ENCODE measurements around the gene ASAP3.

DNA sequence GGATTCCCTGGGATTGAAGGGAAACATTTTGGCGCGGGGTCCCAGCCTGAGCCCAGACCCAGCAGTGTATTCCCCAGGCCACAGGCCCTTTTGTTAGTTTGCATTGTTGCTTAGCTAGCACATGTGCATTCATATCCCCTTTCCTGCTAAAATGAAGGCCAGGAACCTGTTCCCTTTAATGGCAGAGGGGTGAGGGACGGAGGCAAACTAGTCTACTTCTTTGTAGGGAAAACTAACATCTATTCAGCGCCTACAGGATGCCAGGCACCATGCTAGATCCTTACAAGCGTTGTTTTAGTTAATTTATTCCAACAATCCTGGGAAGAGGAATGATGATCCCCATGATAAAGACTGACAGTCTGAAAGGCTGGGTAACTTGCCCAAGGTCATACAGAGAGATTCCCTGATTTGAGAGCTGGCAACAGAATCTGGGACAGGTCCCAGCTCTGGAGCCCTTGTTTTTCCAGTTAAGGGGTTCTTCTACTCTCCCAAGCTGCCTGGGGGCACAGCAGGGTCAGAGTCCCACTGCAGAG lies 47.6 kb upstream of the ASAP3 start:
- TF ChIP-seq, protein P1, sequence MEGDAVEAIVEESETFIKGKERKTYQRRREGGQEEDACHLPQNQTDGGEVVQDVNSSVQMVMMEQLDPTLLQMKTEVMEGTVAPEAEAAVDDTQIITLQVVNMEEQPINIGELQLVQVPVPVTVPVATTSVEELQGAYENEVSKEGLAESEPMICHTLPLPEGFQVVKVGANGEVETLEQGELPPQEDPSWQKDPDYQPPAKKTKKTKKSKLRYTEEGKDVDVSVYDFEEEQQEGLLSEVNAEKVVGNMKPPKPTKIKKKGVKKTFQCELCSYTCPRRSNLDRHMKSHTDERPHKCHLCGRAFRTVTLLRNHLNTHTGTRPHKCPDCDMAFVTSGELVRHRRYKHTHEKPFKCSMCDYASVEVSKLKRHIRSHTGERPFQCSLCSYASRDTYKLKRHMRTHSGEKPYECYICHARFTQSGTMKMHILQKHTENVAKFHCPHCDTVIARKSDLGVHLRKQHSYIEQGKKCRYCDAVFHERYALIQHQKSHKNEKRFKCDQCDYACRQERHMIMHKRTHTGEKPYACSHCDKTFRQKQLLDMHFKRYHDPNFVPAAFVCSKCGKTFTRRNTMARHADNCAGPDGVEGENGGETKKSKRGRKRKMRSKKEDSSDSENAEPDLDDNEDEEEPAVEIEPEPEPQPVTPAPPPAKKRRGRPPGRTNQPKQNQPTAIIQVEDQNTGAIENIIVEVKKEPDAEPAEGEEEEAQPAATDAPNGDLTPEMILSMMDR (IDR thresholded peaks at IDR 0.05), result no peak
- TF ChIP-seq POLR2AphosphoS5 (IDR thresholded peaks at IDR 0.05; ENCODE audit: low read depth, low read length), result no peak
- TF ChIP-seq, protein P2, sequence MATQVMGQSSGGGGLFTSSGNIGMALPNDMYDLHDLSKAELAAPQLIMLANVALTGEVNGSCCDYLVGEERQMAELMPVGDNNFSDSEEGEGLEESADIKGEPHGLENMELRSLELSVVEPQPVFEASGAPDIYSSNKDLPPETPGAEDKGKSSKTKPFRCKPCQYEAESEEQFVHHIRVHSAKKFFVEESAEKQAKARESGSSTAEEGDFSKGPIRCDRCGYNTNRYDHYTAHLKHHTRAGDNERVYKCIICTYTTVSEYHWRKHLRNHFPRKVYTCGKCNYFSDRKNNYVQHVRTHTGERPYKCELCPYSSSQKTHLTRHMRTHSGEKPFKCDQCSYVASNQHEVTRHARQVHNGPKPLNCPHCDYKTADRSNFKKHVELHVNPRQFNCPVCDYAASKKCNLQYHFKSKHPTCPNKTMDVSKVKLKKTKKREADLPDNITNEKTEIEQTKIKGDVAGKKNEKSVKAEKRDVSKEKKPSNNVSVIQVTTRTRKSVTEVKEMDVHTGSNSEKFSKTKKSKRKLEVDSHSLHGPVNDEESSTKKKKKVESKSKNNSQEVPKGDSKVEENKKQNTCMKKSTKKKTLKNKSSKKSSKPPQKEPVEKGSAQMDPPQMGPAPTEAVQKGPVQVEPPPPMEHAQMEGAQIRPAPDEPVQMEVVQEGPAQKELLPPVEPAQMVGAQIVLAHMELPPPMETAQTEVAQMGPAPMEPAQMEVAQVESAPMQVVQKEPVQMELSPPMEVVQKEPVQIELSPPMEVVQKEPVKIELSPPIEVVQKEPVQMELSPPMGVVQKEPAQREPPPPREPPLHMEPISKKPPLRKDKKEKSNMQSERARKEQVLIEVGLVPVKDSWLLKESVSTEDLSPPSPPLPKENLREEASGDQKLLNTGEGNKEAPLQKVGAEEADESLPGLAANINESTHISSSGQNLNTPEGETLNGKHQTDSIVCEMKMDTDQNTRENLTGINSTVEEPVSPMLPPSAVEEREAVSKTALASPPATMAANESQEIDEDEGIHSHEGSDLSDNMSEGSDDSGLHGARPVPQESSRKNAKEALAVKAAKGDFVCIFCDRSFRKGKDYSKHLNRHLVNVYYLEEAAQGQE (IDR thresholded peaks at IDR 0.05; ENCODE audit: insufficient read depth in 1 of 2, low read depth in 2 of 2, low read length in 1 of 2), result no peak
- no peak for TF ChIP-seq TCF7L2 (IDR thresholded peaks at IDR 0.05; ENCODE audit: low read depth, low read length)
- no peak for TF ChIP-seq SIN3A (IDR thresholded peaks at IDR 0.05; ENCODE audit: borderline replicate concordance, insufficient read depth, low read depth, low read length)

Measured in Panc1 (cell line).